H1 (cell line): ENCODE results near the gene NUAK1. TPM values are rescaled to one million over a fixed set of nuclear protein-coding genes. Genes with fewer than 3 reads are reported as not detected.

Experiments
- CTCF ChIA-PET: fragments of 300-600 bp; sonication (Branson Sonifier 250); formaldehyde crosslinking; loops from one replicate; lab custom pipeline; 2021; ENCODE audit not compliant: partially characterized antibody; lab: Charles Lee
- POLR2A ChIA-PET: fragments of 300-600 bp; sonication (Branson Sonifier 250); formaldehyde crosslinking; loops from one replicate; lab custom pipeline; 2021; ENCODE audit warnings: inconsistent platforms; ENCODE audit not compliant: partially characterized antibody; lab: Charles Lee
- DNase-seq, 2 experiments: peaks; one replicate each; pipeline versions ENCODE4 v3.0.0 to v3.0.0-alpha.2; 2010 to 2022; ENCODE audit warnings: low spot score in 2 of 2, low read depth in 1 of 2, mixed read lengths in 1 of 2
- FAIRE-seq: peaks from 2 replicates; lab custom pipeline; 2011; peaks lifted over from hg19 to GRCh38; lab: Jason Lieb, UNC
- H2AFZ ChIP-seq: 2 replicates; pipeline ENCODE4 v1.8.1; 2012; ENCODE audit warnings: low read length, inconsistent platforms
- H2AK5ac ChIP-seq: 2 replicates; pipeline ENCODE4 v1.6.1; 2013; ENCODE audit warnings: low read depth, low read length
- H2BK120ac ChIP-seq: replicated peaks from 2 replicates; pipeline ENCODE3; 2013; ENCODE audit warnings: low read depth, low read length, inconsistent platforms
- H2BK12ac ChIP-seq: 2 replicates; pipeline ENCODE4 v1.6.1; 2013; ENCODE audit warnings: low read depth, low read length
- H2BK15ac ChIP-seq: 2 replicates; pipeline ENCODE4 v1.6.1; 2013; ENCODE audit warnings: low read length
- H2BK20ac ChIP-seq: 2 replicates; pipeline ENCODE4 v1.6.1; 2013; ENCODE audit warnings: low read length
- H2BK5ac ChIP-seq: 2 replicates; pipeline ENCODE4 v1.6.1; 2013; ENCODE audit warnings: low read depth, low read length
- H3K14ac ChIP-seq: 2 replicates; pipeline ENCODE4 v1.6.1; 2013; ENCODE audit warnings: inconsistent platforms; ENCODE audit not compliant: insufficient read length
- H3K18ac ChIP-seq: 2 replicates; pipeline ENCODE4 v1.6.1; 2013; ENCODE audit warnings: low read length; ENCODE audit errors: extremely low read depth
- H3K23ac ChIP-seq: 2 replicates; pipeline ENCODE4 v1.6.1; 2013; ENCODE audit warnings: inconsistent platforms; ENCODE audit not compliant: insufficient read length
- H3K23me2 ChIP-seq: 2 replicates; pipeline ENCODE4 v1.6.1; 2013; ENCODE audit warnings: low read depth, low read length
- H3K27ac ChIP-seq: 2 replicates; pipeline ENCODE4 v1.6.1; 2011; ENCODE audit warnings: low read depth, low read length, inconsistent platforms
- H3K27me3 ChIP-seq, 4 experiments: replicated peaks in 1 of 4; 1 replicate in 1 of 4; 2 replicates in 3 of 4; pipeline versions ENCODE4 v1.6.1 to v1.8.1; 2011 to 2013; ENCODE audit warnings: low read length in 3 of 4, mild to moderate bottlenecking in 3 of 4, inconsistent platforms in 2 of 4, mixed read lengths in 2 of 4, moderate library complexity in 1 of 4; ENCODE audit not compliant: control insufficient read depth in 3 of 4, insufficient read depth in 3 of 4; ENCODE audit errors: extremely low read depth in 1 of 4
- H3K36me3 ChIP-seq, 4 experiments: 2 replicates each; pipeline versions ENCODE4 v1.6.1 to v1.8.1; 2011 to 2013; ENCODE audit warnings: mild to moderate bottlenecking in 4 of 4, low read length in 3 of 4, moderate library complexity in 2 of 4, control low read depth in 1 of 4, inconsistent platforms in 1 of 4; ENCODE audit not compliant: insufficient read depth in 4 of 4, control insufficient read depth in 2 of 4
- H3K4ac ChIP-seq: replicated peaks from 2 replicates; pipeline ENCODE3; 2013; ENCODE audit warnings: low read length, low read depth, mixed read lengths, inconsistent platforms; ENCODE audit not compliant: insufficient read length
- H3K4me1 ChIP-seq, 4 experiments: replicated peaks in 1 of 4; 1 replicate in 1 of 4; 2 replicates in 3 of 4; pipeline versions ENCODE4 v1.6.1 to v1.8.1; 2011 to 2013; ENCODE audit warnings: low read length in 3 of 4, inconsistent platforms in 2 of 4, mixed read lengths in 1 of 4; ENCODE audit not compliant: insufficient read depth in 4 of 4, control insufficient read depth in 3 of 4
- H3K4me2 ChIP-seq, 2 experiments: 2 replicates each; pipeline versions ENCODE4 v1.6.1 to v1.8.1; 2011 to 2013; ENCODE audit warnings: low read depth in 2 of 2, low read length in 2 of 2, control low read depth in 1 of 2, inconsistent platforms in 1 of 2, mild to moderate bottlenecking in 1 of 2; ENCODE audit not compliant: insufficient read depth in 1 of 2
- H3K4me3 ChIP-seq, 4 experiments: fragments of 200-600, 300-600 bp in 1 of 4; sonication (generic), shearing (Covaris generic), sonication (Bioruptor Twin) in 1 of 4; 2 replicates each; pipeline versions ENCODE4 v1.5.1 to v1.8.1; 2011 to 2016; ENCODE audit warnings: low read length in 4 of 4, low read depth in 3 of 4, control low read depth in 2 of 4, inconsistent platforms in 2 of 4, mild to moderate bottlenecking in 2 of 4, mixed read lengths in 1 of 4, moderate library complexity in 1 of 4; ENCODE audit not compliant: insufficient read depth in 2 of 4; ENCODE audit errors: extremely low read depth in 1 of 4
- H3K56ac ChIP-seq: replicated peaks from 2 replicates; pipeline ENCODE3; 2013; ENCODE audit warnings: low read depth, mild to moderate bottlenecking, mixed read lengths, low read length, inconsistent platforms; ENCODE audit not compliant: insufficient read length
- H3K79me1 ChIP-seq: 2 replicates; pipeline ENCODE4 v1.6.1; 2013; ENCODE audit warnings: low read depth, low read length, control low read depth
- H3K79me2 ChIP-seq, 2 experiments: 2 replicates each; pipeline versions ENCODE4 v1.6.1 to v1.8.1; 2012 to 2013; ENCODE audit warnings: low read length in 2 of 2, mild to moderate bottlenecking in 2 of 2, inconsistent platforms in 1 of 2; ENCODE audit not compliant: insufficient read depth in 2 of 2, control insufficient read depth in 1 of 2
- H3K9ac ChIP-seq, 4 experiments: replicated peaks in 1 of 4; 1 replicate in 1 of 4; 2 replicates in 3 of 4; pipeline versions ENCODE4 v1.6.1 to v1.8.1; 2011 to 2013; ENCODE audit warnings: low read depth in 3 of 4, low read length in 3 of 4, control low read depth in 2 of 4, mild to moderate bottlenecking in 2 of 4, moderate library complexity in 2 of 4, inconsistent platforms in 1 of 4; ENCODE audit errors: extremely low read depth in 1 of 4
- H3K9me3 ChIP-seq, 2 experiments: 2 replicates each; pipeline versions ENCODE4 v1.6.1 to v1.8.1; 2012 to 2013; ENCODE audit warnings: mild to moderate bottlenecking in 2 of 2, moderate library complexity in 2 of 2, control low read depth in 1 of 2, inconsistent platforms in 1 of 2, low read depth in 1 of 2, low read length in 1 of 2, mixed read lengths in 1 of 2; ENCODE audit not compliant: insufficient read depth in 2 of 2
- H4K20me1 ChIP-seq, 2 experiments: replicated peaks in 1 of 2; 2 replicates each; pipeline versions ENCODE3 to v1.8.1; 2011 to 2013; ENCODE audit warnings: inconsistent platforms in 2 of 2, low read length in 2 of 2, mild to moderate bottlenecking in 1 of 2; ENCODE audit not compliant: insufficient read depth in 2 of 2, control insufficient read depth in 1 of 2
- H4K5ac ChIP-seq: 2 replicates; pipeline ENCODE4 v1.6.1; 2013; ENCODE audit warnings: low read length, low read depth, mixed read lengths, inconsistent platforms; ENCODE audit not compliant: insufficient read length
- H4K8ac ChIP-seq: 2 replicates; pipeline ENCODE4 v1.8.0; 2013; ENCODE audit warnings: mild to moderate bottlenecking, moderate library complexity, low read length, inconsistent platforms; ENCODE audit not compliant: insufficient read depth; ENCODE audit errors: extremely low read depth
- H4K91ac ChIP-seq: replicated peaks from 2 replicates; pipeline ENCODE3; 2013; ENCODE audit warnings: low read length, mixed read lengths, inconsistent platforms; ENCODE audit not compliant: insufficient read length
- BACH1 ChIP-seq: IDR thresholded peaks from 2 replicates; pipeline ENCODE4 v1.6.1; 2012; ENCODE audit warnings: low read length, improper control_type of control experiment
- BRCA1 ChIP-seq: IDR thresholded peaks from 2 replicates; pipeline ENCODE4 v1.6.1; 2012; ENCODE audit warnings: low read depth, low read length, improper control_type of control experiment
- CTBP2 ChIP-seq: IDR thresholded peaks from 2 replicates; pipeline ENCODE4 v1.7.0; 2011; ENCODE audit warnings: borderline replicate concordance, mild to moderate bottlenecking, moderate library complexity, mixed read lengths, low read length; ENCODE audit not compliant: insufficient read depth, insufficient read length
- GABPA ChIP-seq: IDR thresholded peaks from 2 replicates; pipeline ENCODE4 v1.6.1; 2011; ENCODE audit warnings: mild to moderate bottlenecking, low read length, moderate library complexity, borderline replicate concordance; ENCODE audit not compliant: insufficient read depth
- JUN ChIP-seq: IDR thresholded peaks from 2 replicates; pipeline ENCODE4 v1.6.1; 2011; ENCODE audit warnings: low read depth, mild to moderate bottlenecking, improper control_type of control experiment, low read length
- KDM5A ChIP-seq: fragments of 200-600 bp; IDR thresholded peaks from 2 replicates; pipeline ENCODE4 v1.7.1; 2012; ENCODE audit warnings: mild to moderate bottlenecking, low read length, inconsistent platforms, mixed read lengths
- POLR2AphosphoS5 ChIP-seq: IDR thresholded peaks from 2 replicates; pipeline ENCODE4 v1.6.1; 2011; ENCODE audit warnings: low read depth, low read length
- SAP30 ChIP-seq: fragments of 300-600 bp; sonication (generic); IDR thresholded peaks from 2 replicates; pipeline ENCODE4 v1.7.1; 2012; ENCODE audit warnings: low read length, moderate library complexity, mild to moderate bottlenecking, inconsistent platforms; ENCODE audit not compliant: insufficient read depth, insufficient replicate concordance
- SRF ChIP-seq: IDR thresholded peaks from 2 replicates; pipeline ENCODE4 v1.6.1; 2011; ENCODE audit warnings: mild to moderate bottlenecking, low read depth, low read length, moderate library complexity
- polyA plus RNA-seq, 7 experiments: library from polyadenylated mRNA; depleted of rRNA in 3 of 7; stranded (reverse) in 5 of 7; unstranded in 2 of 7; fragments of >200 nt in 5 of 7; fragments of 200-250 nt in 2 of 7; gene quantifications; 1 replicate in 5 of 7; 2 replicates in 1 of 7; 4 replicates in 1 of 7; pipeline versions ENCODE4 v1.2.1 to v1.2.3, GENCODE V29; 2011 to 2013; ENCODE audit warnings: missing spikeins in 2 of 7, mixed read lengths in 2 of 7
- total RNA-seq: library from RNA; stranded (reverse); fragmentation: NEBNext Ultra II Directional; extraction: Animal tissue kit (Norgen Biotek cat#: 25700); gene quantifications from 2 replicates; pipeline ENCODE4 v1.2.1, GENCODE V29; 2021
- TF ChIP-seq, protein P1 (sequence below), 3 experiments: IDR thresholded peaks; 1 replicate in 2 of 3; 2 replicates in 1 of 3; pipeline versions ENCODE4 v1.5.1 to v1.6.1; 2011; ENCODE audit warnings: low read length in 3 of 3, mild to moderate bottlenecking in 3 of 3, inconsistent platforms in 2 of 3, low read depth in 1 of 3, moderate library complexity in 1 of 3; ENCODE audit not compliant: insufficient read depth in 1 of 3; ENCODE audit errors: control extremely low read depth in 1 of 3

NUAK1 gene
- total and polyA plus RNA-seq, 2 of the 8 experiments (the other 6 are each of a cell fraction or from before 2014, with no cell fraction given) = 6.7 to 18.2 TPM

DNA sequence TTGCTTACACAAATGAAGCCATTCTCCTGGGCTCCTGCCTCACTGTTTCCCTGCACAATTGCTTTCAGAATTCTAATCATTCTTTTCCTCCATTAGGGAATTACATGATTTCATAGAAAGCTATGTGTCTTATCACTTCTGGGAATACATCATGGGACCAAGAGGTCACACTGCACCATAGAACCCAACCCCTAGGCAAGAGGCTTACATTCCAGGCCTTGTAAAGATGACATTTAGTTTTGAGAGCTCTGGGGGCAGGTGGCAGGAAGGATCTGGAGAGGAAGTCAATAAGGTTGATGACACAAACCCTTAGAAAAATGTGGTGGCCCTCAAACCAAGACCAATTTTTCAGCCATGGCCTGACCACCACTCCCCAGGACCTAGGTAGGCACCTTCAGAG is 57.1 kb downstream of the NUAK1 start:
- Histone ChIP-seq H2BK20ac (no peak overlapping the region), H3K14ac (no peak overlapping the region), H3K9ac (no peak overlapping the region), H4K5ac (no peak overlapping the region), H3K79me1 (no peaks in the 10 kb centered on the region), H3K4me2 (no peak overlapping the region), H4K91ac (no peak overlapping the region), H3K27me3 (no peaks in the 10 kb centered on the region), H3K9me3 (no peaks in the 10 kb centered on the region), H3K18ac (no peak overlapping the region), H3K4ac (no peak overlapping the region), H3K36me3 (peaks cover 5 to 15% (median 9%) of the 10 kb centered on the region in 4 experiments; a peak in 6 of 8 replicates), H2BK15ac (no peak overlapping the region), H2BK12ac (no peak overlapping the region), H2BK5ac (no peak overlapping the region; the same call in 1 of the 2 replicates), H3K56ac (no peak overlapping the region), H2AFZ (no peak overlapping the region), H3K4me3 (no peak overlapping the region), H4K8ac (no peak overlapping the region), H3K4me1 (peaks cover 5 to 13% (median 8%) of the 10 kb centered on the region in 4 experiments), H4K20me1 (no peaks in the 10 kb centered on the region), H2AK5ac (no peak overlapping the region), H2BK120ac (no peak overlapping the region), H3K27ac (no peak overlapping the region), H3K79me2 (no peaks in the 10 kb centered on the region), H3K23ac (no peak overlapping the region), H3K23me2 (no peaks in the 10 kb centered on the region)
- ChIA-PET CTCF (interaction anchor here (4.0 kb wide), 1 partner anchor 55 kb away, joined by 11 read pairs; no protein-coding TSS in a partner anchor), POLR2A (no interaction called here)
- no peak for TF ChIP-seq SRF
- no peak for TF ChIP-seq POLR2AphosphoS5
- no peak for TF ChIP-seq BRCA1
- no peak for TF ChIP-seq BACH1
- TF ChIP-seq, protein P1, sequence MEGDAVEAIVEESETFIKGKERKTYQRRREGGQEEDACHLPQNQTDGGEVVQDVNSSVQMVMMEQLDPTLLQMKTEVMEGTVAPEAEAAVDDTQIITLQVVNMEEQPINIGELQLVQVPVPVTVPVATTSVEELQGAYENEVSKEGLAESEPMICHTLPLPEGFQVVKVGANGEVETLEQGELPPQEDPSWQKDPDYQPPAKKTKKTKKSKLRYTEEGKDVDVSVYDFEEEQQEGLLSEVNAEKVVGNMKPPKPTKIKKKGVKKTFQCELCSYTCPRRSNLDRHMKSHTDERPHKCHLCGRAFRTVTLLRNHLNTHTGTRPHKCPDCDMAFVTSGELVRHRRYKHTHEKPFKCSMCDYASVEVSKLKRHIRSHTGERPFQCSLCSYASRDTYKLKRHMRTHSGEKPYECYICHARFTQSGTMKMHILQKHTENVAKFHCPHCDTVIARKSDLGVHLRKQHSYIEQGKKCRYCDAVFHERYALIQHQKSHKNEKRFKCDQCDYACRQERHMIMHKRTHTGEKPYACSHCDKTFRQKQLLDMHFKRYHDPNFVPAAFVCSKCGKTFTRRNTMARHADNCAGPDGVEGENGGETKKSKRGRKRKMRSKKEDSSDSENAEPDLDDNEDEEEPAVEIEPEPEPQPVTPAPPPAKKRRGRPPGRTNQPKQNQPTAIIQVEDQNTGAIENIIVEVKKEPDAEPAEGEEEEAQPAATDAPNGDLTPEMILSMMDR (IDR thresholded peaks at IDR 0.05; ENCODE audit: control extremely low read depth in 1 of 3, insufficient read depth in 1 of 3, low read depth in 1 of 3, low read length in 3 of 3) = no peak
- TF ChIP-seq JUN = no peak
- TF ChIP-seq SAP30 = no peak
- no peak for TF ChIP-seq KDM5A
- no peak for TF ChIP-seq CTBP2
- no peak for TF ChIP-seq GABPA
- DNase-seq (no peak), FAIRE-seq (no peak)
